A673 (cell line): ENCODE results near the gene KIF26B.

Experiments used
- EZH2 ChIP-seq: fragments of 200-600 bp; sonication (generic); IDR thresholded peaks from 2 replicates; pipeline ENCODE4 v1.6.1; 2017; ENCODE audit warnings: borderline replicate concordance, low read depth, mild to moderate bottlenecking, mixed read lengths, antibody characterized with exemption, low read length; ENCODE audit not compliant: poor library complexity, severe bottlenecking
- TF ChIP-seq, protein P1 (sequence below): fragments of 300-800, 200-600 bp; sonication (generic); conservative IDR thresholded peaks from 2 replicates; pipeline ENCODE4 v1.5.1; 2017; ENCODE audit warnings: low read depth, mild to moderate bottlenecking, antibody characterized with exemption, low read length, moderate library complexity, mixed read lengths

DNA sequence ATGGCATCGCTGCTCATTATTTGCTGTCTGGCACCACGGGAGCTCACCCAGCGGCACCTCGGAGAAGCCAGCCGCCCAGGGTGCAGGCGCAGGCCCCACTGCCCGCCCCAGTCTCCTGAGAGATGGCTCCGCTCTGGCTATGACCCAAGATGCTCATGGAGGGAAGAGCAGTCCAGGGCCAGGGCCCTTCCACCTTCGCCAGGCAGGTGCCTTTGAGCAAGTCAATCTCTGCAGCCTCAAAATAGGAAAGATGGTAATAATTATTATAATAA is 437.3 kb downstream of the KIF26B start:
- TF ChIP-seq EZH2, result no peak
- TF ChIP-seq, protein P1, sequence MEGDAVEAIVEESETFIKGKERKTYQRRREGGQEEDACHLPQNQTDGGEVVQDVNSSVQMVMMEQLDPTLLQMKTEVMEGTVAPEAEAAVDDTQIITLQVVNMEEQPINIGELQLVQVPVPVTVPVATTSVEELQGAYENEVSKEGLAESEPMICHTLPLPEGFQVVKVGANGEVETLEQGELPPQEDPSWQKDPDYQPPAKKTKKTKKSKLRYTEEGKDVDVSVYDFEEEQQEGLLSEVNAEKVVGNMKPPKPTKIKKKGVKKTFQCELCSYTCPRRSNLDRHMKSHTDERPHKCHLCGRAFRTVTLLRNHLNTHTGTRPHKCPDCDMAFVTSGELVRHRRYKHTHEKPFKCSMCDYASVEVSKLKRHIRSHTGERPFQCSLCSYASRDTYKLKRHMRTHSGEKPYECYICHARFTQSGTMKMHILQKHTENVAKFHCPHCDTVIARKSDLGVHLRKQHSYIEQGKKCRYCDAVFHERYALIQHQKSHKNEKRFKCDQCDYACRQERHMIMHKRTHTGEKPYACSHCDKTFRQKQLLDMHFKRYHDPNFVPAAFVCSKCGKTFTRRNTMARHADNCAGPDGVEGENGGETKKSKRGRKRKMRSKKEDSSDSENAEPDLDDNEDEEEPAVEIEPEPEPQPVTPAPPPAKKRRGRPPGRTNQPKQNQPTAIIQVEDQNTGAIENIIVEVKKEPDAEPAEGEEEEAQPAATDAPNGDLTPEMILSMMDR, result no peak
